Prostate gland (tissue), 2 donors: Measurements from ENCODE around the gene PTPRO.

Experiments used
- POLR2A ChIP-seq: fragments of 450-650 bp; IDR thresholded peaks from one replicate; pipeline ENCODE4 v1.6.1; 2016; ENCODE audit warnings: antibody characterized with exemption, mild to moderate bottlenecking
- POLR2AphosphoS5 ChIP-seq: sonication (generic); formaldehyde crosslinking; IDR thresholded peaks from one replicate; pipeline ENCODE4 v1.6.1; 2017; ENCODE audit warnings: antibody characterized with exemption
- TF ChIP-seq, protein P1 (sequence below), 4 experiments: fragments of 200-600 bp in 2 of 4; fragments of 450-650 bp in 2 of 4; sonication (generic) in 2 of 4; IDR thresholded peaks; 1 replicate in 3 of 4; 2 replicates in 1 of 4; pipeline ENCODE4 v1.5.1; 2016 to 2019; ENCODE audit warnings: antibody characterized with exemption in 4 of 4, mild to moderate bottlenecking in 2 of 4, moderate library complexity in 2 of 4

GRCh38 chr12:15485466-15485865 is 163.2 kb downstream of the PTPRO start:
- TF ChIP-seq POLR2AphosphoS5 = no peak
- TF ChIP-seq, protein P1, sequence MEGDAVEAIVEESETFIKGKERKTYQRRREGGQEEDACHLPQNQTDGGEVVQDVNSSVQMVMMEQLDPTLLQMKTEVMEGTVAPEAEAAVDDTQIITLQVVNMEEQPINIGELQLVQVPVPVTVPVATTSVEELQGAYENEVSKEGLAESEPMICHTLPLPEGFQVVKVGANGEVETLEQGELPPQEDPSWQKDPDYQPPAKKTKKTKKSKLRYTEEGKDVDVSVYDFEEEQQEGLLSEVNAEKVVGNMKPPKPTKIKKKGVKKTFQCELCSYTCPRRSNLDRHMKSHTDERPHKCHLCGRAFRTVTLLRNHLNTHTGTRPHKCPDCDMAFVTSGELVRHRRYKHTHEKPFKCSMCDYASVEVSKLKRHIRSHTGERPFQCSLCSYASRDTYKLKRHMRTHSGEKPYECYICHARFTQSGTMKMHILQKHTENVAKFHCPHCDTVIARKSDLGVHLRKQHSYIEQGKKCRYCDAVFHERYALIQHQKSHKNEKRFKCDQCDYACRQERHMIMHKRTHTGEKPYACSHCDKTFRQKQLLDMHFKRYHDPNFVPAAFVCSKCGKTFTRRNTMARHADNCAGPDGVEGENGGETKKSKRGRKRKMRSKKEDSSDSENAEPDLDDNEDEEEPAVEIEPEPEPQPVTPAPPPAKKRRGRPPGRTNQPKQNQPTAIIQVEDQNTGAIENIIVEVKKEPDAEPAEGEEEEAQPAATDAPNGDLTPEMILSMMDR (IDR thresholded peaks at IDR 0.05) = no peak
- TF ChIP-seq POLR2A = no peak
